GM04504 (cell line): ENCODE data around the gene MUC5B.

Source experiments
- DNase-seq: peaks from one replicate; pipeline ENCODE4 v3.0.0-alpha.2; 2012; ENCODE audit warnings: low read depth

MUC5B gene

GRCh38 chr11:1267441-1268100, 44.7 kb downstream of the MUC5B start:
- no peak for DNase-seq

DNA sequence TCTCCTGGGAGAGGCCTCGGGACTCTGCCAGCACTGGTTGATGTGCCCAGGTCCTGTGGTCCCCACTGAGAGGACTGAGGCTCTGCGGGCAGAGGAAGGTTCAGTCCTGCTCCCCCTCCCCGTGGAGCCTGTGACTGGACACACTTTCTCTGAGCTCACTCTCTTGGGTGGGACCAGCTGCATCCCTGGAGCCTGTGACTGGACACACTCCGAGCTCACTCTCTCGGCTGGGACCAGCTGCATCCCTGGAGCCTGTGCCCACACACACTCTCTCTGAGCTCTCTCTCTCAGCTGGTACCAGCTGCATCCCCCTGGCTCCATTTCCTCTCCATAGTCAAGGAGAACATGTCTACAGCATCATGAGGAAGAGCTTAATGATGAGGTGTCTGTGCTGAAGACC, 47.1 kb downstream of the MUC5B start:
- DNase-seq, result no peak

GRCh38 chr11:1270476-1270875, 47.6 kb downstream of the MUC5B start:
- no peak for DNase-seq

DNA sequence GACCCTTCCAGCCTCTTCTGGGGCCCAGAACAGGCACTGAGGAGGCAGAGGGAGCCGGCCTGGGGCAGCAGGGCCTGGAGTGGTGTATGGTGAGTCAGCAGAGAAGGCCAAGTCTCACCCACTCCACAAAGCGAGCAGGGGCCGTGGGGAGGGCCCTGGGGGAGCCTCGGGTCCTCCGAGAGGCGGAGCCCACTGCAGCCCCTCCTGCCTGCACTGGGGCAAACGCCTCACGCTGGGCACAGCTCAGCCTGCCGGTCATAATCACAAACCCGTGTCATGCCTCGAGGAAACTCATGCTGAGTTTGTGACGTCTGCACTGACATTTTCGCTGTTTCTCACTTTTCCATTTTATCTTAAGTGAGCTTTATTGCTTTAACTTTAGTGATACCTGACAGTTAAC, 48.1 kb downstream of the MUC5B start:
- no peak for DNase-seq

GRCh38 chr11:1271406-1271805, 48.5 kb downstream of the MUC5B start:
- no peak for DNase-seq

GRCh38 chr11:1271927-1272326, 49.1 kb downstream of the MUC5B start:
- DNase-seq, result no peak

DNA sequence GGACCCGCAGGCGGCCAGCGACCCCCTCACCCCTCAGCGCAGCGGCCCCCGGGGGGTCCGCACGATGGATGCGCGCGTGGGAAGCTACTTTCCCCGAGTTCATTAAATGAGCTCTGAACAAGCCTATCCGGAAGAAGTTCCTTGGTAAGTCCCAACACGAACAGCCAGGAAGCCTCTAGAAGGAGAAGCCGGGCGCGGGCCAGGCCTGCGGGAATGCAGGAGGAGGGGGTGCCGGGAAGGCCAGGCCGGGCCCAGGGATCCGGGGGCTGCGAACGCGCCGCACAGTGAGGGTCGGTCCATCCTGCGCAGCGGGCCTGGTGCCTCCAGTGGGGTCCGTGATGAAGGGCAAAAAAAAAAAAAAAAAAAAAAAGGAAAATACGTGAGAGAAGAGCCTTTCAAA, 49.7 kb downstream of the MUC5B start:
- DNase-seq, result no peak

- no peak for DNase-seq
These were observed 51.6 kb downstream of the MUC5B start for GRCh38 chr11:1274501-1274900.

GRCh38 chr11:1275021-1275420, 52.2 kb downstream of the MUC5B start:
- DNase-seq, result no peak

DNA sequence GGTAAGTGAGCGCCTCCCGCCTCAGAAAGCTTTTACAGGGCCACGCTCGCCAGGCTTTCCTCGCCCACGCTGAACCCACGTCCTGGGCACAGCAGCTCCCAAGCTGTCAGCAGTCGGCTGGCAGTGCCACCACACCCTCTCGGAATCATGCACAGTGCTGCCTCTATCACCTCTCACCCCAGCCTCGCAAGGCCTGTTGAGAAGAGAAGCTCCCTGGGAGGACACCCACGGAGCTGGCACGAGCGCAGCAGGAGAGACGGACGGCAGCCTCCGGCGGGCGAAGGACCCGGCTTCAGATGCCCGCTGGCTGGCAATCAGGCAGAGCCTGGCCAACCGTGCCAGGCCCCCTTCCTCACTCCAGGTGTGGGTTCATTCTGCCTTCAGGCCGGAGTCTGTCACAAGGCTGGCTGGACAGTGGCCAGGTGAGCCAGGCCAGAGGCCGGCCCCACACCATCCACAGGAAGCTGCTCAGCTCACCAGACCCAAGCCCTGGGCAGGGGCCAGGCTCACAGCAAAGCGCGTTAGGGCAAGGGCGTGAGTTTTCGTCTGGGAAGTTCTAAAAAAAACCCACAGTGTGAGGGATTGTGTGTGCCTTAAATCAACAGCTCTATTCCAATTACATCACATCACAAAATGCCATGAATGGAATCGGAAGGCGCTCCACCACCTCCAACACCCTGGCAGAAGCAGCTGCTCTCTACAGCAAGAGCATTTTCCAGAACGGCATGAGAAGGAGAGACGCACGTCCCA, 53.4 kb downstream of the MUC5B start:
- DNase-seq, result no peak

- no peak for DNase-seq
These were observed 54.2 kb downstream of the MUC5B start for GRCh38 chr11:1276866-1277615.

DNA sequence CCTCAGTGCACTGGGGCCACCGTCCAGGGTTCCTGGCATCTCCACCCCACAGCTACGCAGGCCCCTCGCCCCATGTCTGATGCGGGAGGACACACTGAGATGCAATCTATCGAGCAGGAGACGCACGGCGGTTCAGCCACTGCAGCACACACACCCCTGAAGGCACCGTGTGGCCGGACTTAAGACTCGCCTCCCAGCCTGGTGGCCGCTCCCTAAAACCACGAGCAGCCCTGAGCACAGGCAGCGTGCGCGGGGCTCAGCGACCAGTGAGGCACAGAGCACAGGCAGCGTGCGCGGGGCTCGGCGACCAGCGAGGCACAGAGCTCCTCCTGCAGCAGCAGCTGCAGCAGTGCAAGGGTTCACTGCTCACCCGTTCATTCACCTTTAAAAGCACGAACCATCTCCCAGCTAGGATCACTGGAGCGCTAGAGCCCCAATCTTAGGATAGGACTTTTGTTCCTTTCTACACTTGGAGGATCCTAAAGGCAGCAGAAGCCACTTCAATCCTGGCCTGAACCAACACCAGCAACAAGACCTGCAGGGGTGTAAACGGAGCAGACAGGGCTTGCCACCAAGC, 55.2 kb downstream of the MUC5B start:
- no peak for DNase-seq

DNA sequence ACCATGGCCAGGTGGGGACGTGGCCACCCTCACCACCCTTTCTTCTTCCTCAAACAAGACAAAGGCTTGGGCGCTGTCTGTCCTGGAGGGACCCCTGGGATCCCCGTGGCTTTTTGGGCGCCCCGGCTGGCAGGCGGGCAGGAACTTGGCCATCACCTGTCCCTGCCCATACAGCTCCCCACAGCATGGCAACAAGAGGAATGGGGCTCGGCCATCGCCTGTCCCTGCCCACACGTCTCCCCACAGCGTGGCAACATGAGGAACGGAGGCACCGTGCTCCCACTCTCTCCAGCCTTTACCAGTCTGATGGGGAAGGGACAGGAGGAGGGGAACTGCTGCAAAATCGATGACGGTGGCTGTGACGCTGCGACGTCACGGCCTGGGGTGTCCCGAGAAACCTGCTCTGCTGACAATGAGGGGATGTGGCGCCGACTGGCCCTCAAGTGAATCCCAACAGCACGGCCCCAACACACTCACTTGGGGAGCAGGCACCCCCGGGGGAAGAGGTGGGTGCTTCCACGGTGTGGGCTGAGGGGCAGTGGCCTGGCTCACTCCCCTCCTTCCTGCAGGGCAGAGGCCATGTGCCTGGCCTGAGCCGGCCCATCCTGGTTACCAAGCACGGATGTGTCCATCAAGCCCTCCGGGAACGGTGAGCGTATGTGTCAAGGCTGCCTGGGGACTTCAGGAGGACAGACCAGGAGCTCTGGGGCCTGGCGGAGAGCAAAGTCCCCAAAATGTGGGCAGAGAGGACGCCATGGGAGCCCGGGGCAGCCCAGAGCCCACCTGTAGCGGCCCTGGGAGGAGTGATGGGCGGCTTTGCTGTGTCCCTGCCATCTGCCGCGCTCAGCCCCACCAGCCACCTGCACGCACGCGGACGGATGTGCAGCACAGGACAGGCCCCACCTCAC, 56.2 kb downstream of the MUC5B start:
- DNase-seq, result no peak

- DNase-seq, result no peak
These were observed 56.8 kb downstream of the MUC5B start for GRCh38 chr11:1279674-1280055.

DNA sequence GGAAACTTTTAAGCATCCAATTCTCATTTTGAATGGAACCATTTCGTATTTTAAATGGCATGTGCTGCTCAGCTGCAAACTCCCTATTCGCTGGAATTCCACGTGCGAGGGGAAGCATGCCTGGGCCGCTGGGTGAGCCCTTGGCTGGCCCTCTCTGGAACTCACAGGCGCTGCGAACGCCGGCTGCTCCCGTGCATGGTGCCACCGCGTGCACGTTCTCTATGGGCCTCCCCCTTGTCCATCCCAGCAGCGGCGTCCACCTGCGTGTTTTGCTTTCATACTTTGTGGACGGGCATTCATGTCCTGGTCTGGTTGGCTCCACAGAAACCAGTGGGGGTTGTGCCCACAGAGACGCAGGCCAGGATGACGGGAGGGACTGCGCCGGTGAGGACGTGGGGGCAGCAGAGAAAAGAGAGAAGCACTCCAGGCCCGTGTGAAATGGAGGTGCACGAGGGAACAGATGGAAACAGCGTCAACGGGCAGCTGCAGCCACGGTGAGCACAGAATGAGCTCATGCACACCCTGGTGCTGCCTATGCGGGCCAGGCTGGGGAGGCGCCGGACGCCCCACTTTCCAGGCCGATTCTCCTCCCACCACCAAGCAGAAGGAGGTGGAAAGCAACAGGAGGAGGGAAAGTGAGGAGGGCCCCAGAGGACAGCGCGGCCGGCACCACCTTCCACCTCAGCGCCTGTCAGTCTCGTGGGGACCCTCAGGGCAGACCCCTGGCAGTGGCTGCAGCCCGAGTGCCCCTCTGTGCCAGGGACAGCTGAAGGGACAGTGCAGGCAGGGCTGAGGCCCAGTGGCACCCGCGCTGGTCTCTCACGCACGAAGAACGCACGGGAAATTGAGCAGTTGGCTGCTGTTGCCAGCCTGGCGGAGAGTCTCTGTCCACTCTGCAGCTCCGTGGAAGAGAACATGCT, 57.5 kb downstream of the MUC5B start:
- DNase-seq, result no peak

- no peak for DNase-seq
These were observed 58.6 kb downstream of the MUC5B start for GRCh38 chr11:1281326-1281973.

GRCh38 chr11:1281974-1282365, 59.1 kb downstream of the MUC5B start:
- DNase-seq, result no peak

- no peak for DNase-seq
These were observed 60.2 kb downstream of the MUC5B start for GRCh38 chr11:1283091-1283511.

GRCh38 chr11:1283906-1284305, 61.0 kb downstream of the MUC5B start:
- no peak for DNase-seq

GRCh38 chr11:1285316-1285744, 62.5 kb downstream of the MUC5B start:
- no peak for DNase-seq
